Astrocyte of the hippocampus (primary cell): ENCODE measurements around the gene HTR1A.

Experiments used
- DNase-seq: peaks from one replicate; pipeline ENCODE4 v3.0.0; 2011; ENCODE audit warnings: low read depth, low spot score

HTR1A gene

GRCh38 chr5:63962279-63962678 lies at the start of gene HTR1A:
TSS of gene HTR1A (minus strand) at chr5:63962445. CDS start at chr5:63961719, 726 bp downstream.
- no peak for DNase-seq

DNA sequence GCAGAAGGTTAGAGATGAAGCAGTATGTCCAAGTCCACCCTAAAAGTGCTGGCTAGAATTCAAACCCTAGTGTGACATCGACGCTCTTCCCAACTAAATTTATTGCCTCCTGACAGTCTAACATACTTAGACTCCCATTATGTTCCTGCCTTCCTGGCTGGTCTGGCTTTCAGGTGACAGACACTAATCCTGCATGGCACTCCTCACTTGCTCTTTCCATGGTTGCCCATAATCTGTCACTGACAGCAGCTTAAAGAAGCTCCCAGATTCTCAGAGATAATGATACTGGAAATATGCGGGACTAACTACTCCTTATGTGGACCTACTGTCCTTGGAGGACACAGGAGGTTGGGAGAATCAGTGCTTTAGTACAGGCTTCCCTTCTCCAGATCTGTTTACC lies 41.7 kb upstream of the HTR1A start:
- DNase-seq: no peak

- DNase-seq: no peak
Observed at GRCh38 chr5:64000096-64000495, 37.9 kb upstream of the HTR1A start.

DNA sequence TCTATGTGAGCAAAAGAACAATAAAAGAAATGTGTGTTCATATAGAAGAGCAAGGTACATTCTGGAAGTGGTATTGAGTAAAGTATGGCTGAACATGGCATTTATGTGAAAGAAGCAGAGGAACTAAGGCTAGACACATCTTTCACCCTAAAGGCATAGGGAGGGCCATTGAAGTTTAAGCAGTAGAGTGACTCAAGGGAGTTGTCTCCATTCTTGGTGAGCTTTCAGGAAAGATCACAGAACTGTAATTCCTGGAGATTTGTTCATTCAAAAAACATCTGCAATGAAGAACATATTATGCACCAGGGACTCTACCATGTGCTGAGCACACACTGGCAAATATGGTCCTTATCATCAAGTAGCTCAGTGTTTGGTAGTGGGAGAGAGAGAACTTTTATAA lies 24.8 kb upstream of the HTR1A start:
- no peak for DNase-seq

- no peak for DNase-seq
Observed at GRCh38 chr5:63981864-63982263, 19.6 kb upstream of the HTR1A start.

GRCh38 chr5:63963926-63964325 lies 1.7 kb upstream of the HTR1A start:
- peak; percentile 23 for DNase-seq

DNA sequence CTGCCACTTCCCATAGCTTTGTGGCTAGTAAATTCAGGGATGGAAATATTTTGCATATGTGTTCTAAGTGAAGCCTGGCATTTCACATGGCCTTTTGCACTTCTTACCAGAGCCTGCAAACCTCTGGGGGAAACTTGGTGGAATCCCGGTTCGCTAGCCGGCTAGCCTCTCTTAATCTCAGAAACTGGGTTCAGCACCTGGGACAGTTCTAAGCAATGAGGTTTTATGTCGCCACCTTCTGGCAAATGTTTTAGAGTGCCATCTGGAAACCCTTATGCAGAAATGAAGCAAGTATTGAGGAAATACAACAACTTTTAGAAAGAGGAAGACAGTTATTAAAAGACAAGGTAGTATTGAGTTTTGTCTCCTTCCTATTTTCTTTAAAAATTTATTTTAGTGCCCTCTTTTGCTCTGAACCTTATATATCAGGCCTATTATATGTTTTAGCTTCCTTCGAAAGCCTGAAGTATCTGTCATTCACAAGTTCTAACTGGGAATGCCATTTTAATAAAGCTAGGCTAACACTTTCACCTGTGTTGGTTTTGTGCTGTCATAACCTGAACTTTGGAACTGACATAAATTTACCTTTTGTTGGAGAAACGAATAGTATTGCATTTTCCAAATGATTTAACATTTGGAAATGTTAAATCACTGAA lies 963 bp upstream of the HTR1A start:
- peak; percentile 85 for DNase-seq

DNA sequence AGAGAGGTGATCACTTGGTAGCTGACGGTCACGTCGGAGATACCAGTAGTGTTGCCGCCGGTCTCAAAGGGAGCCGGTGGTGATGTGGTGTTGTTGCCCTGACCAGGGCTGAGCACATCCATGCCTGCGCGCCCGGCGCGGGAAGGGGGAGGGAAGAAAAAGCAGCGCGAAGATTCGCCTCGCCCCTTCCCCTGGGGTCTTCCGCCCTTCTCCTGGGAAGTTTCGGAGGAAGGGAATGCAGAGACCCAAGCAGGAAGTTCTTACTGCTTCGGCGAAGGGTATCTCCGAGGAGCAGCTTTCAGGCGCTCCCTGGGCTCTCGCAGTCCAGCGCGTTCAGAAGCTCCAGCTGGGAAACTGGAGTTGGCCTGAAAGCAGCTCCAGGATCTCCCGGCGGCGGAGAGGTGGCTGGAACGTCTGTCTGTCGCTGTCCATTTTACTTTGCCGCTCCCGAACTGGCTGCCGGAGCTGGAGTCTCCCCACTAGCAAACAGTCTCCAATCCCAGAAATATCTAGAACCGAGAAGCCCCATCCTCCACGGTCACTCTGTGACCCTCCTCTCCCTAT lies 565 bp downstream of the HTR1A start:
- peak; percentile 19 for DNase-seq

- DNase-seq: no peak
Observed at GRCh38 chr5:63961125-63961597, 1.1 kb downstream of the HTR1A start.

DNA sequence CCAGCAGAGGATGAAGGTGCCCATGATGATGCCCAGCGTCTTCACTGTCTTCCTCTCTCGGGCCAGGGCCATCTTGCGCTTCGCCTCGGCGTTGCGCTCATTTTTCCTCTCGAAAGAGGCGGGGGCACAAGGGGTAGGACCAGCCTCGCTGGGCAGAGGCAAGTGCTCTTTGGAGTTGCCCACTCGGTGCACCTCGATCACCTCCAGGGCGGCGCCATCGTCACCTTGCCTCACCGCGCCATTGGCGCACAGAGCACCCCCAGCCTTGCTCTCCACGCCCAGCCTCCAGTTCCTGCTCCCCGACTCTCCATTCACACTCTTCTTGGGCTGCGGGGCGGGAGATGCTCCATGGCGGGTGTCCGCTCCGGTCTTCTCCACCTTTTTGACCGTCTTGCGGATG lies 1.6 kb downstream of the HTR1A start:
- no peak for DNase-seq

GRCh38 chr5:63959177-63959982 lies 2.9 kb downstream of the HTR1A start:
- DNase-seq: peak; percentile 68

DNA sequence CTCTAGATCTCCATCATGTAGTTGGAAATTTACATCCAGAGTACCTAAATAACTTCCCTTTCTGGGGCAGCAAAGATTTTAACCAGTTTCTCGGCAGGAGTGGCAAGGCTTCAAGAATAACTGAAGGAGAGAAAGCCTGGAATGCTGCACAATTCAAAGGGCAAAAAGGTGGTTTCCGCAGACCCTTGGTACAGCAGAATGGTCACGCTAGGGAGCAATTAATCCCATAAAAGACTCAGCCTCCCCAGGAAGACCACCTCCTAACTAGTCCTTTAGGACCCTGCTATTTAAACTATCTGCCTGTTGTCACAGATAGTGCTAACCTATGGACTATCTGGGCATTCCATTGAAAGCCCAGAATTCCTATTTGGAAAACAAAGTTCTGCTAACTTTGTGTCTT lies 3.6 kb downstream of the HTR1A start:
- DNase-seq: no peak

DNA sequence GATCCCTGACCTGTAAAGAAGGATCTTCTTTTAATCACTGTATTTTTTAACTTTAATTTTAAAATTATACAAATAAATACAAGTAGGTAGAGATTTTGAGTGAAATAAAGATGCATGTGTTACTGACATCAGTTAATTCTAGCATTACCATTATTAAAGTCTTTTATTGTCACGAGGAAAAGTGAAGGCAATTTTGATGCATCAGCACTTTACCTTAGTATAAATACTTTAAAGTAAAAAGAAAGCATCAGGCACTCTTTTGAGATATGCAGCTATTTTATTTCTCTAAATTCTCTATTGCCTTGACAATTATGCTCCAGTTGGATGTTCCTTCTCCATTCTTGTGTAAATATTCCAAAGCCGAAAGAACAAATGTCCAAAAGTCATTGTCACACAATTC lies 4.6 kb downstream of the HTR1A start:
- no peak for DNase-seq

GRCh38 chr5:63953217-63953616 lies 9.0 kb downstream of the HTR1A start:
- no peak for DNase-seq

GRCh38 chr5:63935103-63935502 lies 27.1 kb downstream of the HTR1A start:
- DNase-seq: no peak

GRCh38 chr5:63931836-63932235 lies 30.4 kb downstream of the HTR1A start:
- DNase-seq: no peak

GRCh38 chr5:63928451-63928850 lies 33.8 kb downstream of the HTR1A start:
- no peak for DNase-seq

DNA sequence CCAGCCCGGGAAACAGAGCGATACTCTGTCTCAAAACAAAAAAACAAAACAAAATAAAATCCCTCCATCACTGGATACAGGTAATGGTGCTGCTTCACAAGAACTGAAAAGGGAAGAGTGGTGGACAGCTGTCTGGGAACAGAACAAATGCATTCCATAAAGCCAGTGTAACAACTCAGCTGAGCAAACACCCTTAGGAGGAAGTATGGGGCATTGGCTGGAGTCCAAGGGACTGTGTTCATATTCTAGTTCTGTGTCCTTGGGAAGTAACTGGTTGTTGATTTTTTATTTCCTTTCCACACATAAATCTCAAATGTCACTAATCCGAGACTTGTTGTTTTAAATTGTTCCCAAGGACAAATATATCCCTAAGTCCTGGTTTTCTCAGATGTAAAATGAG lies 38.3 kb downstream of the HTR1A start:
- peak; percentile 6 for DNase-seq

DNA sequence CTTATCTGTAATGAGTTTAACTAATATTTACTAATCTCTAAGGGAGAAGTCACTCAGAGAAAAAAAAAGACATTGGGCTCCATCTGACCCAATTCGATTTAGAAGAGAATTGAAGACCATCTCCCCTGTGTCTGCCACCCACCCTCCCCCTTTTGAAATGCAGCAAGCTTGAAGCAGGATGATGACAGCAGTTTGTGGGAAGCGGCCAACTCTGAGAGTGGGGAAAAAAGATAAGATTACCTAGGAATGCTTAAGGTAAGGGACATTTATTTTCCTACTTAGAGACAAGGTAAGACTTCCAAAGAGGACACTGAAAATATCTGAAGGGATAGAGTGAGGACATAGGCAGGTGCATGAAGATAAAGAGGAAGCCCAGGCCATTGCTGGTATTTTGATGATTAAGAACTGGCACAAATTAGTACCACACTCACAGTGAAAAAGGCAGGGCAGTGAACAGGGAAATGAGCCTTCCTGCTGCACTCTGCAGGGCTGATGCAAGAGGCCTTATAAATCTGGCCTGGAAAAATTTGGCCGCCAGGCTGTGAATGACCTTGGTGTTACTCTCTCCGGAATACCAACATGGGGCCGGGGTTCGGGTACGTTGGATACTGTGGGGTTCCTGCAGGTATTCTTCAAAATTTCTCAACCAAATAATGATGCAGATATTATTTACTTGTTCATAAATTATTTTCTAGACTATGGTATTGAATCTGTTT lies 42.3 kb downstream of the HTR1A start:
- no peak for DNase-seq

- DNase-seq: peak; percentile 89
Observed at GRCh38 chr5:63916786-63917185, 45.5 kb downstream of the HTR1A start.

DNA sequence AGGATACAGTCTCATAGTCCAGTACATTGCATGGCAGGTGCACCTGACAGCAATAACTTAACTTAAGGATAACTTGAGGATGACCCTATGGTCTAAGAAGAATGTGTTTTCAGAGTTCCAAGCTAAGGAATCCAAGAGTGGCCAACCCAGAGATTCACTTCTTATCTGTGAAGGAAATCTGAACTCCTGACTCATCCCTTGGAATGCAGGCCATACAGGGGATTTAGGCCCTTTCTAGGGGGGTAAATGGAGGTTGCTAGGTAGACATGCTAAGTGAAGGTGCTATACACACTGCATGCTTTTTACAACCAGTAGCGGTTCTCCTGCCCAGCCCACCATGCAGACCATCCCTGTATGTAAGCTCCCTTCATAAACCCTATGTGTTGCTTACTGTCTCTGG lies 50.4 kb downstream of the HTR1A start:
- DNase-seq: no peak
